ENCODE data around the gene P4HA2.
"Not testable (repeated sequence)": the region's sequence is repeated elsewhere in the genome, so short reads cannot be mapped to it uniquely, and the experiment has no call there.

P4HA2 gene

DNA sequence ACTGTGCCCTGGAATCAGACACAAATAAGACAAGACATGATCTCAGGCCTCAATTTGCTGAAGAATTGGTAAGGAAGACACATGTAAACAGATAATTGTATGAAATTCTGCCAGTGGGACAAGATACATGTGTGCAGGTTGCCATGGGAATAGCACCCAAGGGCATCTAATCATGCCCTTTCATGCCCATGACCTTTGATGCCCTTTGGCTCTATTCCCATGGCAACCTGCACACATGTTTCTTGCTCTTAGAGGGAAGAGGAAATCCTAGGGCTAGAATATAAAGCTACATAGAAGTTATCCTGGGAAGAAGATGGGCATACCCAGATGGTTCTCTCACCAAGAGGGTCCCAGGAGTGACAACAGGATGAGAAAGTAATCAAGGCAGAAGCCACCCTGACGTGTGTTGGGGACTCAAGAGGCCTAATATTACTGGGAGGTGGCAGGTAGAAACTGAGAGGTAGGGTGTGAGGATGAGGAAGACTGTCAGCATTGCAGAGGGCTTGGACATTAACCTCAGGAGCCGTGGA, 34.4 kb downstream of the P4HA2 start:
- DNase-seq = no peak

GRCh38 chr5:132190161-132190817, 37.4 kb downstream of the P4HA2 start:
- peak; percentile 28 to 63 for DNase-seq

- no peak for DNase-seq
Observed at GRCh38 chr5:132184588-132184987, 43.1 kb downstream of the P4HA2 start.

- DNase-seq = no peak
Observed at GRCh38 chr5:132183723-132184122, 43.9 kb downstream of the P4HA2 start.

DNA sequence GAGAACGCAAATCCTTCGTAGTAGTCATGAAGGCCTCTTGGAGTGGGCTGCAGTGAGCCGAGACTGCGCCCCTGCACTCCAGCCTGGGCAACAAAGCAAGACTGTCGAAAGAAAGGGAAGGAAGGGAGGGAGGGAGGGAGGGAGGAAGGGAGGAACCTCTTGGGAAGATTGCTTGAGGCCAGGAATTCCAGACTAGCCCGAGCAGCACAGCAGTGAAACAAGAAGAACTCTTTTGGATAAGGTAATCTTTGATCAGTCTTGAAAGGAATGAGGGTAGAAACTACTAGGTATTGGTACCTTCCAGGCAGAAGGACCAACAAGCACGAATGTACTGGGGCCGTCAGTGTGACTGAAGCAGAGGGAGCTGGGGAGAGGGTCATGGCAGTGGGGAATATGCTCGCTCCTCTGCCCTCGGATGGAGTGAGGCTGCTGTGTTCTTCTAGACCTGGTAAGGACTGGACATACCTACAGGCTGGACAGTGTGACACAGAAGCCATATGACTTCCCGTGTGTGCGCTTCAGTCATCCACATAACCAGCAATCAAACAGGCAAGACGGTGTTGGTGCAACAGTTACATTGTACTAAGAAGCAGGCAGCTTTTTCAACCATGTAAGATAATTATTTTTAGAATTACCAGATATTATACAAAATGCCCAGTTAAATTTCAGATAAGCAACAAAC, 45.2 kb downstream of the P4HA2 start:
- DNase-seq = no peak

DNA sequence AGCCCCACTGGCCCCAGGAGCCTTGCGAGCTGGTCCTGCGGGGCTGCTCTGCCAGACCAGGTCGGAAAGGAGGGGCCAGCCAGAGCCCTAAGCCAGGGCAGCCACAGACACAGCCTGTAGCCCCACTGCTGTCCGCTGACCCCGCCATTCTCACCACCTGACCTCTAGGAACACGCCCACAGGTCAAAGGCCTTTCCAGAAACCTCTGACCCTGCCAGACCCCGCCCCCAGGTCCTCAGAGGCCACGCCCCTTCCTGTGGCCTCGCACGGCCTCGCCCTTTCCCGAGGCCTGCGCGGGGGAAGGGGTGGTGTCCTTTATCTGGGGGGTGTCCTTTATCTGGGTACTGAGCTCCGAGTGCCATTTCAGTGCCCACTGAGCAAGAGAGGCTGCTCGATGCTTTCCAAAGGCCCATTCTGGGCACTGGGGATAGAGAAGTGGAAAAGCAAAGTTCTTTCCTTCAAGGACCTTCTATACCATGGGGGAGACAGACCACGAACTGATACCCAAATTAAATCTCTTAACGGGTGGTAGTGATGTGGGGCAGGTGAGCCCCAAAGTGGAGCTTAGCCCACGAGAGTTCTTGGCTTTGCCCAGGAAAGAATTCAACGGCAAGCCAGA, 46.5 kb downstream of the P4HA2 start:
- no peak for DNase-seq

- DNase-seq = peak in 1 of 2 donors; percentile 11
Observed at GRCh38 chr5:132180134-132180745, 47.4 kb downstream of the P4HA2 start.

GRCh38 chr5:132179405-132179804, 48.2 kb downstream of the P4HA2 start:
- no peak for DNase-seq

DNA sequence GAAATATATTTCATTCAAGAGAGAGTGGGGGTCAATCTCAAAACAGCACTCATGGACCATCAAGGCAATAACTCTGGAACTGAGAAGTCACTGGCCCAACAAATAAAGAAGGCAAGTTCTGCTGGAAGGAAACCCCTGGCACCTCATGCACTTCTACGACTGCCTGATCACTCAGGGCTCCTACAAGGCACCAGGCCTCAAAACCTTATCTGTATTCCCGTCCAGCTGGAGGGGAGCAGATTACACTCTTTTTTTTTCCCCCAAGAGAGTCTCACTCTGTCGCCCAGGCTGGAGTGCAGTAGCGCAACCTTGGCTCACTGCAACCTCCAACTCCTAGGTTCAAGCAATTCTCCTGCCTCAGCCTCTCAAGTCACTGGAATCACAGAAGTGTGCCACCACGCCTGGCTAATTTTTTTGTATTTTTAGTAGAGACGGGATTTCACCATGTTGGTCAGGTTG, 49.9 kb downstream of the P4HA2 start:
- DNase-seq = no peak

GRCh38 chr5:132176987-132177386, 50.7 kb downstream of the P4HA2 start:
- peak in 1 of 2 donors; percentile 24 for DNase-seq

GRCh38 chr5:132176521-132176945, 51.1 kb downstream of the P4HA2 start:
- DNase-seq = no peak

DNA sequence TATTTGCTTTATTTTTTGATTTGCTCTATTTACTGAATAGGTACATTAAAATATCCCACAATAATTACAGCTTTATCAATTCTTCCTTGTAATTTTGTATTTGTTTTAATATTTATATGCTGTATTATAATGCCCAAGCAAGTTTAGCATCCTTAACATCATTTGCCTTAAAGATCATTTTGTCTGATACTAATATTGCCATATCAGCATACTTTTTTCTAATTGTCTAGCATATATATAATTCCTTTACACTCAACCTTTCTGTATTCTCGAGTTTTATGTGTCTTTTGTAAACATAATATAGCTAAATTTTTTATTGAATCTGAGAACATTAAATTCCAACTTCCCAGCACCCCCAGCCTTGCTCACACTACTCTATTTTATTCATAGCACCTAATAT, 64.7 kb downstream of the P4HA2 start:
- DNase-seq = no peak

DNA sequence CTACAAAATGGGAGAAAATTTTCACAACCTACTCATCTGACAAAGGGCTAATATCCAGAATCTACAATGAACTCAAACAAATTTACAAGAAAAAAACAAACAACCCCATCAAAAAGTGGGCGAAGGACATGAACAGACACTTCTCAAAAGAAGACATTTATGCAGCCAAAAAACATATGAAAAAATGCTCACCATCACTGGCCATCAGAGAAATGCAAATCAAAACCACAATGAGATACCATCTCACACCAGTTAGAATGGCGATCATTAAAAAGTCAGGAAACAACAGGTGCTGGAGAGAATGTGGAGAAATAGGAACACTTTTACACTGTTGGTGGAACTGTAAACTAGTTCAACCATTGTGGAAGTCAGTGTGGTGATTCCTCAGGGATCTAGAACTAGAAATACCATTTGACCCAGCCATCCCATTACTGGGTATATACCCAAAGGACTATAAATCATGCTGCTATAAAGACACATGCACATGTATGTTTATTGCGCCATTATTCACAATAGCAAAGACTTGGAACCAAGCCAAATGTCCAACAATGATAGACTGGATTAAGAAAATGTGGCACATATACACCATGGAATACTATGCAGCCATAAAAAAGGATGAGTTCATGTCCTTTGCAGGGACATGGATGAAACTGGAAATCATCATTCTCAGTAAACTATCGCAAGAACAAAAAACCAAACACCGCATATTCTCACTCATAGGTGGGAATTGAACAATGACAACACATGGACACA, 65.9 kb downstream of the P4HA2 start:
- DNase-seq = not testable (repeated sequence)

DNA sequence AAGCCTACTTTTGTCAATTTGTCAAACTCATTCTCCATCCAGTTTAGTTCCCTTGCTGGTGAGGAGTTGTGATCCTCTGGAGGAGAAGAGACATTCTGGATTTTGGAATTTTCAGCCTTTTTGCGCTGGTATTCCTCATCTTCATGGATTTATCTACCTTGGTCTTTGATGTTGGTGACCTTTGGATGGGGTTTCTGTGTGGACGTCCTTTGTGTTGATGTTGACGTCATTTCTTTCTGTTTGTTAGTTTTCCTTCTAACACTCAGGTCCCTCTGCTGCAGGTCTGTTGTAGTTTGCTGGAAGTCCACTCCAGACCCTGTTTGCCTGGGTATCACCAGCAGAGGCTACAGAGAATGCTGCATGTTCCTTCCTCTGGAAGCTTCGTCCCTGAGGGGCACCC, 71.2 kb downstream of the P4HA2 start:
- DNase-seq = no peak

DNA sequence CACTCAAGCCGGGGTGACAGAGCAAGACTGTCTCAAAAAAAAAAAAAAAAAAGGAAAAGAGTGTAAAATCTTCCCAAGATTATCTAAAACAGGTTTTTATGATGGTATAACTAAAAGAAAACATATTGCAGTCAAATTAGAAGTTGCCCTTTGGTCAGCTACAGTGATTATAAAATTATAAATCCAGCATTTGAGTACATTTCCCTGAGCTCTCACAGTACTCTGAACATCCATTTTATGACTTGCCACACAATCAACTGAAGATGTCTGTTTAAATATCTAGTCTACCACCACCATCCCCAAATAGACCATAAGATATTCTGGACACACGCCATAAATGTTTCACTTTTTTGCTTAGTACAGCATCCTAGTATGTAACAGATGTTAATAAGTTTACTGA, 77.1 kb downstream of the P4HA2 start:
- no peak for DNase-seq

DNA sequence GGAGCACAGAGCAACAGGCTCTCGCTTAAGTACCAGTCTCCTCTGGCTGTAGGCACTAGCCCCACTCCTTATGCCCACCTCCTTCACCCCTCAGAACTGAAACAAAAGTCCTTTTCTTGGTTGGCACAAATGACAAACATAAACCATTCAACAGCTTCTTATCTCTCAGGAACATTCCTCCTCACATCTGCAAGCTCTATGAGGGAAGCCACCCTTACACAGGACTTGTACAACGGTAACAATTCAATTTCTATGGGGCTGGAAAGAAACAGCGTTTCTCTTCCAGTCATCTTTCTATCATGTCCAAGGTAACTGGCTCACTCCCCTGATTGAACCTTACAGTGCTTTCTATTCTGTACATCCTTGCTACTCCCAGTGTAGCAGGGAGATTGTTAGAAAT, 80.0 kb downstream of the P4HA2 start:
- DNase-seq = no peak

DNA sequence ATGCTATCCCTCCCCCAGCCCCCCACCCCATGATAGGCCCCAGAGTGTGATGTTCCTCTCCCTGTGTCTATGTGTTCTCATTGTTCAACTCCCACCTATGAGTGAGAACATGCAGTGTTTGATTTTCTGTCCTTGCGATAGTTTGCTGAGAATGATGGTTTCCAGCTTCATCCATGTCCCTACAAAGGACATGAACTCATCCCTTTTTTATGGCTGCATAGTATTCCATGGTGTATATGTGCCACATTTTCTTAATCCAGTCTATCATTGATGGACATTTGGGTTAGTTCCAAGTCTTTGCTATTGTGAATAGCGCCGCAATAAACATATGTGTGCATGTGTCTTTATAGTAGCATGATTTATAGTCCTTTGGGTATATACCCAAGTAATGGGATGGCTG, 82.3 kb downstream of the P4HA2 start:
- not testable (repeated sequence) for DNase-seq

- DNase-seq = no peak
Observed at GRCh38 chr5:132143148-132143547, 84.5 kb downstream of the P4HA2 start.

DNA sequence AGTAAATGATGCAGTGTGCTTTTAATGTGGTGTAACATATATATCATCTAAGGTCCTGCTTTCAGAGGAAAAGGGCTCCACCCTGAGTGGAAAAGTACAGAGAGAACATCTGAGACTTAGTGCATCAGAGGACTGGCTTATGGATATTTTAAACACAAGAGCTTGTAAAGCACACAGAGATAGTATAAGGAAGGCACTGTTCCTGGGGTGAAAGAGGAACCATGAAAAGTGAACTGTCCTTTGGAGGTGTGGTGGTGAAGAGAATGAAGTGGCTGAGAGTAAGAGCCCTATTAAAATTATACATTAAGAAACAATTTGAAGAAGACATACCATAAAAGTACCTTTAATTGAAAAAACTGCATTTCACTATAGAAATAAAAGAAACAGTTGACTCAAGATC, 85.2 kb downstream of the P4HA2 start:
- DNase-seq = no peak
